ENCODE data around the gene CPNE7.

- no peak for TF ChIP-seq GTF2F1 (IDR thresholded peaks at IDR 0.05; ENCODE audit: borderline replicate concordance, low read depth, low read length)
- TF ChIP-seq POLR2A (IDR thresholded peaks at IDR 0.05; ENCODE audit: control extremely low read depth in 1 of 2, low read depth in 2 of 2, low read length in 2 of 2): no peak
- no peak for TF ChIP-seq TAF1 (IDR thresholded peaks at IDR 0.05; ENCODE audit: low read depth, low read length)
- TF ChIP-seq EP300 (IDR thresholded peaks at IDR 0.05; ENCODE audit: borderline replicate concordance in 1 of 2, low read depth in 2 of 2, low read length in 2 of 2): no peak
- TF ChIP-seq POLR2AphosphoS5 (IDR thresholded peaks at IDR 0.05; ENCODE audit: low read depth, low read length): no peak
- TF ChIP-seq EZH2 (IDR thresholded peaks at IDR 0.05; ENCODE audit: low read depth, low read length, severe bottlenecking): no peak
- TF ChIP-seq RAD21 (IDR thresholded peaks at IDR 0.05 in 1 of 2, conservative IDR thresholded peaks at IDR 0.05 in 1 of 2; ENCODE audit: low read depth in 2 of 2, low read length in 2 of 2): no peak
- TF ChIP-seq HDAC2 (IDR thresholded peaks at IDR 0.05; ENCODE audit: borderline replicate concordance in 1 of 2, low read depth in 2 of 2, low read length in 2 of 2): no peak
- TF ChIP-seq, protein P1, sequence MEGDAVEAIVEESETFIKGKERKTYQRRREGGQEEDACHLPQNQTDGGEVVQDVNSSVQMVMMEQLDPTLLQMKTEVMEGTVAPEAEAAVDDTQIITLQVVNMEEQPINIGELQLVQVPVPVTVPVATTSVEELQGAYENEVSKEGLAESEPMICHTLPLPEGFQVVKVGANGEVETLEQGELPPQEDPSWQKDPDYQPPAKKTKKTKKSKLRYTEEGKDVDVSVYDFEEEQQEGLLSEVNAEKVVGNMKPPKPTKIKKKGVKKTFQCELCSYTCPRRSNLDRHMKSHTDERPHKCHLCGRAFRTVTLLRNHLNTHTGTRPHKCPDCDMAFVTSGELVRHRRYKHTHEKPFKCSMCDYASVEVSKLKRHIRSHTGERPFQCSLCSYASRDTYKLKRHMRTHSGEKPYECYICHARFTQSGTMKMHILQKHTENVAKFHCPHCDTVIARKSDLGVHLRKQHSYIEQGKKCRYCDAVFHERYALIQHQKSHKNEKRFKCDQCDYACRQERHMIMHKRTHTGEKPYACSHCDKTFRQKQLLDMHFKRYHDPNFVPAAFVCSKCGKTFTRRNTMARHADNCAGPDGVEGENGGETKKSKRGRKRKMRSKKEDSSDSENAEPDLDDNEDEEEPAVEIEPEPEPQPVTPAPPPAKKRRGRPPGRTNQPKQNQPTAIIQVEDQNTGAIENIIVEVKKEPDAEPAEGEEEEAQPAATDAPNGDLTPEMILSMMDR (IDR thresholded peaks at IDR 0.05; ENCODE audit: control extremely low read depth in 1 of 3, insufficient read depth in 1 of 3, low read depth in 1 of 3, low read length in 3 of 3): no peak
- no peak for TF ChIP-seq SIN3A (conservative IDR thresholded peaks at IDR 0.05 in 1 of 2, IDR thresholded peaks at IDR 0.05 in 1 of 2; ENCODE audit: low read depth in 1 of 2, low read length in 2 of 2)
- TF ChIP-seq ASH2L (IDR thresholded peaks at IDR 0.05; ENCODE audit: low read length): no peak
- TF ChIP-seq YY1 (IDR thresholded peaks at IDR 0.05; ENCODE audit: low read depth, low read length): no peak
Measured at GRCh38 chr16:89588413-89589109, 13.0 kb downstream of the CPNE7 start.

Data from H1 (cell line).